GM18861 (cell line): ENCODE results near the gene SLC6A4.
"Not testable (repeated sequence)": the region's sequence is repeated elsewhere in the genome, so short reads cannot be mapped to it uniquely, and the experiment has no call there.

ENCODE experiments used
- ATAC-seq: cut with Tn5 transposase; IDR thresholded peaks from one replicate; pipeline ENCODE4 v1.9.1; 2021; ENCODE audit not compliant: unreplicated experiment

Gene SLC6A4

GRCh38 chr17:30176855-30177254 lies 58.6 kb downstream of the SLC6A4 start:
- no peak for ATAC-seq

GRCh38 chr17:30174556-30174955 lies 60.9 kb downstream of the SLC6A4 start:
- ATAC-seq = no peak

- ATAC-seq = peak; percentile 67
Measured at GRCh38 chr17:30173649-30174048, 61.8 kb downstream of the SLC6A4 start.

- no peak for ATAC-seq
Measured at GRCh38 chr17:30172560-30172959, 62.9 kb downstream of the SLC6A4 start.

GRCh38 chr17:30170415-30170987 lies 65.0 kb downstream of the SLC6A4 start:
- no peak for ATAC-seq

GRCh38 chr17:30165960-30166359 lies 69.5 kb downstream of the SLC6A4 start:
- no peak for ATAC-seq

GRCh38 chr17:30165147-30165546 lies 70.3 kb downstream of the SLC6A4 start:
- no peak for ATAC-seq

- no peak for ATAC-seq
Measured at GRCh38 chr17:30164531-30164930, 71.0 kb downstream of the SLC6A4 start.

GRCh38 chr17:30161601-30162000 lies 73.9 kb downstream of the SLC6A4 start:
- no peak for ATAC-seq

GRCh38 chr17:30160419-30161172 lies 74.9 kb downstream of the SLC6A4 start:
- no peak for ATAC-seq

- ATAC-seq = no peak
Measured at GRCh38 chr17:30158896-30159625, 76.4 kb downstream of the SLC6A4 start.

GRCh38 chr17:30155389-30155788 lies 80.1 kb downstream of the SLC6A4 start:
- ATAC-seq = no peak

GRCh38 chr17:30153463-30153862 lies 82.0 kb downstream of the SLC6A4 start:
- no peak for ATAC-seq

- no peak for ATAC-seq
Measured at GRCh38 chr17:30151471-30151870, 84.0 kb downstream of the SLC6A4 start.

- ATAC-seq = no peak
Measured at GRCh38 chr17:30148376-30148775, 87.1 kb downstream of the SLC6A4 start.

GRCh38 chr17:30147860-30148259 lies 87.6 kb downstream of the SLC6A4 start:
- not testable (repeated sequence) for ATAC-seq
